PC-9 (cell line): ENCODE results near the gene ANKRD13B.

Experiments
- EZH2 ChIP-seq: fragments of 200-600 bp; sonication (generic); IDR thresholded peaks from 2 replicates; pipeline ENCODE4 v1.8.0; 2017; ENCODE audit warnings: antibody characterized with exemption, low read depth
- TF ChIP-seq, protein P1 (sequence below): fragments of 200-600 bp; sonication (generic); conservative IDR thresholded peaks from 2 replicates; pipeline ENCODE4 v1.6.1; 2017; ENCODE audit warnings: mixed run types, antibody characterized with exemption, mild to moderate bottlenecking, moderate library complexity

- TF ChIP-seq, protein P1, sequence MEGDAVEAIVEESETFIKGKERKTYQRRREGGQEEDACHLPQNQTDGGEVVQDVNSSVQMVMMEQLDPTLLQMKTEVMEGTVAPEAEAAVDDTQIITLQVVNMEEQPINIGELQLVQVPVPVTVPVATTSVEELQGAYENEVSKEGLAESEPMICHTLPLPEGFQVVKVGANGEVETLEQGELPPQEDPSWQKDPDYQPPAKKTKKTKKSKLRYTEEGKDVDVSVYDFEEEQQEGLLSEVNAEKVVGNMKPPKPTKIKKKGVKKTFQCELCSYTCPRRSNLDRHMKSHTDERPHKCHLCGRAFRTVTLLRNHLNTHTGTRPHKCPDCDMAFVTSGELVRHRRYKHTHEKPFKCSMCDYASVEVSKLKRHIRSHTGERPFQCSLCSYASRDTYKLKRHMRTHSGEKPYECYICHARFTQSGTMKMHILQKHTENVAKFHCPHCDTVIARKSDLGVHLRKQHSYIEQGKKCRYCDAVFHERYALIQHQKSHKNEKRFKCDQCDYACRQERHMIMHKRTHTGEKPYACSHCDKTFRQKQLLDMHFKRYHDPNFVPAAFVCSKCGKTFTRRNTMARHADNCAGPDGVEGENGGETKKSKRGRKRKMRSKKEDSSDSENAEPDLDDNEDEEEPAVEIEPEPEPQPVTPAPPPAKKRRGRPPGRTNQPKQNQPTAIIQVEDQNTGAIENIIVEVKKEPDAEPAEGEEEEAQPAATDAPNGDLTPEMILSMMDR: no peak
- no peak for TF ChIP-seq EZH2
Measured at GRCh38 chr17:29595943-29596774, 3.2 kb downstream of the ANKRD13B start.
